Activated T-cell treated with anti-CD3 and anti-CD28 coated beads, Interleukin-2, amount 50 U/mL, for 4 hours (primary cell): ENCODE results near the gene EPHB1. TPM values are rescaled to one million over a fixed set of nuclear protein-coding genes. Genes with fewer than 3 reads are reported as not detected.

ENCODE experiments used
- ATAC-seq, 2 donors: fragments of 200-7000 bp; cut with Tn5 transposase; one replicate each; pipeline ENCODE4 v1.10.0; 2021
- DNase-seq: peaks from one replicate; pipeline ENCODE4 v3.0.0-alpha.2; 2020
- H3K27me3 Mint-ChIP-seq: one replicate; pipeline ENCODE4 v1.8.0; 2021; ENCODE audit warnings: low read depth, mixed read lengths
- H3K36me3 Mint-ChIP-seq: one replicate; pipeline ENCODE4 v1.8.0; 2022; ENCODE audit warnings: mixed read lengths; ENCODE audit not compliant: insufficient read depth
- H3K4me1 Mint-ChIP-seq: one replicate; pipeline ENCODE4 v1.8.0; 2021; ENCODE audit warnings: low read depth, mixed read lengths
- H3K4me3 Mint-ChIP-seq: one replicate; pipeline ENCODE4 v1.8.0; 2021; ENCODE audit warnings: mild to moderate bottlenecking, moderate library complexity, mixed read lengths
- H3K9me3 Mint-ChIP-seq: one replicate; pipeline ENCODE4 v1.8.0; 2021; ENCODE audit warnings: mixed read lengths
- total RNA-seq, 3 donors: library from RNA; stranded (reverse); gene quantifications; one replicate each; pipeline ENCODE4 v1.2.1, GENCODE V29; 2021

EPHB1 gene
- total RNA-seq, 3 donors from 2014 or later = 0.50 to 0.71 (median 0.68) TPM

- ATAC-seq = no peak
- Mint-ChIP-seq H3K9me3 (no peaks in the 10 kb centered on the region), H3K36me3 (no peaks in the 10 kb centered on the region), H3K4me1 (no peaks in the 10 kb centered on the region), H3K4me3 (no peak overlapping the region), H3K27me3 (peaks cover 2% of the 10 kb centered on the region)
- DNase-seq = no peak
Measured at GRCh38 chr3:134857776-134858362, 62.8 kb downstream of the EPHB1 start.

DNA sequence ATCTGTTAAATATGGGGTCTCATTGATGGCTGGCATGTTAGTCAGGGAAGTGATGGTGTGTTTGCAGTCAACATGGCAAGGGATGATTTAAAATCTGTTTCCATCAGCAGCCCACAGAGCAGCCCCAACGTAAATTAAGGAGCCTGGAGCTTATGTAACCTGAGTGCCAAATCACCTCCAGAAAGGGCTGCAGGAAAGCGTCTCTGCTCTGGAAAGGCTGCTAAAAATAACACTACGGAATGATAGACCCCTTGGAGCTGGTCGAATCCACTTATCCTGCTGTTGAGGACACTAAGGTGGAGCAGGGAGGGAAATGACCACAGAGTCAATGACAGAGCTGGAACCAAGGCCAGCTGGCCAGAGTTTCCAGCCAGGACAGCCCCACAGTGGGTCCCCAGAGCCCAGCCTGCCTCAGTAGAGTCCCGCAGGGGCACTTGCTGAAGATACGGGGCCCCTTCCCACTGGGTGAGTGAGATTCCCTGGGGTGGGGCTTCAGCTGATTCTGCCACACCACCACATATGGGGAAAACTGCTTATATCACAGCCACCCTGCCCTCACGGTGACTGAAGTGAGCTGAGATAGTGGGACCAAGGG, 63.5 kb downstream of the EPHB1 start:
- ATAC-seq = no peak
- no peak for DNase-seq
- Mint-ChIP-seq H3K4me3 (no peak overlapping the region), H3K9me3 (no peaks in the 10 kb centered on the region), H3K36me3 (no peaks in the 10 kb centered on the region), H3K4me1 (no peaks in the 10 kb centered on the region), H3K27me3 (peaks cover 2% of the 10 kb centered on the region)

GRCh38 chr3:134859341-134859740, 64.3 kb downstream of the EPHB1 start:
- DNase-seq (no peak), ATAC-seq (no peak)
- Mint-ChIP-seq H3K9me3 (no peaks in the 10 kb centered on the region), H3K4me1 (no peaks in the 10 kb centered on the region), H3K27me3 (peaks cover 2% of the 10 kb centered on the region), H3K36me3 (no peaks in the 10 kb centered on the region), H3K4me3 (no peak overlapping the region)

GRCh38 chr3:134860141-134860540, 65.1 kb downstream of the EPHB1 start:
- no peaks in the 10 kb centered on the region for H3K9me3 Mint-ChIP-seq
- peaks cover 2% of the 10 kb centered on the region for H3K27me3 Mint-ChIP-seq
- no peak overlapping the region for H3K4me3 Mint-ChIP-seq
- H3K4me1 Mint-ChIP-seq = no peaks in the 10 kb centered on the region
- no peaks in the 10 kb centered on the region for H3K36me3 Mint-ChIP-seq
- ATAC-seq (no peak), DNase-seq (no peak)

DNA sequence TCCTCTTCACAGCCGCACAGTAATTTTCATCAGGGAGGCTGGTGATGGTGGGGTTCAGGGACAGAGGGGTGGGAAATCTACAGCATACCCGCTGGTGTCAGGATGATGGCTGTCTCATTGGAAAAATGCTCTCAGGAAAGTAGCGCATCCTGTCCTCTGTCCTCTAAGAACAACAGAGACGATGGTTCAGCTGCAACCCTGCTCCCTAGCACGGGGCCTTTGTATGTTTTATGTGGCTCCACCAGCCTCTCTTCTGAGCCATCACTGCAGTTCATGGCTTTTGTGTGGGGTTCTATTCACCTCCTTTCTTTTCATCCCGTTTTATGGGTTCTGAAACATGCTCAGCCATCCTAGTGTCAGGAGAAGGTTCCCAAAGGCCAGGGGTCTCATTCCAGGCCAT, 68.9 kb downstream of the EPHB1 start:
- ATAC-seq (no peak), DNase-seq (no peak)
- no peaks in the 10 kb centered on the region for H3K36me3 Mint-ChIP-seq
- H3K4me3 Mint-ChIP-seq = no peak overlapping the region
- H3K4me1 Mint-ChIP-seq = no peaks in the 10 kb centered on the region
- no peaks in the 10 kb centered on the region for H3K9me3 Mint-ChIP-seq
- peaks cover 4% of the 10 kb centered on the region for H3K27me3 Mint-ChIP-seq

DNA sequence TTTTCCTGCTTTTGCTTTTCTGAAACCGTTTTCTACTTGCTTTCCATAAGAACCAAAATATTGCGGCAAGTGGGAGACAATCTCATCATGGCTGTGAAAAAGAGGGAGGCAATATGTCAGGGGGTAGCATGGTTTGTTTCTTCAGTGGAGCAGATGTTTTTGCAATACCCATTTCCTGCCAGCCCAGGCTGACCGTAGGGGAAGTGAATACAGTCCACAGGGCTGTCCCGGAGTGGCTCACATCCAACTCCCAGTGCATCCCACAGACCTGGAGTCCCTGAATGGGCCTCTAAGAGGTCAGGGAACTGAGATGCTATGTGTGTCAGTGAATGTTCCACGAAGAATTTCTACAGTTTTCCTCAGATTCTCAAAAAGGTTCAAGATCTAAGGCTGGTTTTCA, 69.6 kb downstream of the EPHB1 start:
- no peak for ATAC-seq
- no peaks in the 10 kb centered on the region for H3K4me1 Mint-ChIP-seq
- peaks cover 4% of the 10 kb centered on the region for H3K27me3 Mint-ChIP-seq
- H3K9me3 Mint-ChIP-seq = no peaks in the 10 kb centered on the region
- no peaks in the 10 kb centered on the region for H3K36me3 Mint-ChIP-seq
- no peak for DNase-seq
- H3K4me3 Mint-ChIP-seq = no peak overlapping the region

DNA sequence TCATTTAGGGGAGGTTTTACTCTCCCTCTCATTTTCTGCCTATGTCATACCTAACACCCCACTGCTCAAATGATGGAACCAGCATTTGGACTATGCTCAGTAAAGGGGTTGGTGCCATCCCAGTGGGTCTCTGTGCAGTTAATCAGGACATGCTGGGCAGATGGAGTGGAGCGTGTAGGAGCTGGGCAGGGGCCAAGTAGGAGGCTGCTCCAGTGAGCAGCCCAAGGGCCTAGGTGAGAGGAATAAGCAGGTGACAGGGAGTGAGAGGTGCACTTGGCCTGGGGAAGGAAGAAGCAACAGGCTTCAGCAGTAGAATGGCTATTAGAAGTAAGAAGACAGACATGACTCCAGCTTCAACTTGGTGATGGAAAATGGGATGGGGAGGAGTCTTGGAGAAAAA, 72.2 kb downstream of the EPHB1 start:
- DNase-seq (no peak), ATAC-seq (no peak)
- Mint-ChIP-seq H3K4me1 (no peaks in the 10 kb centered on the region), H3K4me3 (no peak overlapping the region), H3K36me3 (no peaks in the 10 kb centered on the region), H3K27me3 (peaks cover 4% of the 10 kb centered on the region), H3K9me3 (no peaks in the 10 kb centered on the region)

DNA sequence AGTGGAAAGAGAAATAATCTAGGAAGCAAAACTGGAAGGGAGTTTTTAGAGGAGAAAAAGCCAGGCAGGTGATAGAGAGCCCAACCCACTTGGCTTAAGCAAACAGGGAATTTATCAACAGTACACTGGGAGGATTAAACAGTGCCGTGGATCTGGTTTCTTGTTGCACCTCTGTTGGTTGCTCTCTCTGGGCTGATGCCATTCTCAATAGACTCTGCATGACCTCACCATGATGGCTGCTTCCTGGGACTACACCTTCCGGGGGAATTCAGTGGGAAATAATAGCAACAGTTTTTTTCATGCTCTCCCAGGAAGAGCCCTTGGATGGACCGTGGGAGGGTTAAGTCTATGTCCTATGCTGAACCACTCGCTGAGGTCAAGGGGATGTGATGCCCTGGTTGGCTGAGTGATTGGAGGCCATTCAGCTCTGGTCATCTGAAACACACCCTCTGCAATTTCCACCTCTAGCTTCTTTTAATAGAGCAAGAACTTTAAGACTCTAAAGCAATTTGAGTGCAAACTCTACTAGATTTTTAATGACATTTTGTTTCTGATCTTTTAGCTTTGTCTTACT, 74.2 kb downstream of the EPHB1 start:
- Mint-ChIP-seq H3K9me3 (peaks cover 8% of the 10 kb centered on the region), H3K4me3 (no peak overlapping the region), H3K36me3 (no peaks in the 10 kb centered on the region), H3K4me1 (no peaks in the 10 kb centered on the region), H3K27me3 (peaks cover 4% of the 10 kb centered on the region)
- no peak for DNase-seq
- ATAC-seq = peak in 1 of 2 donors; percentile 23

DNA sequence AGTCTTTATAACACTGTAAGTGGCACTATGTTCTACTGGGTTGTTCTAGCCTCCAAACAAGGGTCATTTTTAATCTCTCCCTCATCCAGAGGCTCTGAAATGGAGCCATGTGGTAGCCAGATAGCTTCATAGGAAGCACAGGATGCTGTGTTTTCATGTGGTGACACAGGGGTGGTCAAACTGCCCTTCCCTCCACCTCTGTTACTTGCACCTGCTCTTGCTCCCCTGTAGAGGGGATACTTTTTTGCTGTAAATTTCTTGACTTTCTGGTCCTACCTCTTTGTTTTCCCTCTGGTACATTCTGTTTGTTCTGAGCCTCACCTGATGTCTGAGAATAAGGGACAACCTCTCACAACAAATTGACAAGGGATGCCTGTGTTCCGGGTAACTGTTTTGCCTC, 76.8 kb downstream of the EPHB1 start:
- Mint-ChIP-seq H3K27me3 (peaks cover 2% of the 10 kb centered on the region), H3K4me3 (no peak overlapping the region), H3K4me1 (no peaks in the 10 kb centered on the region), H3K36me3 (no peaks in the 10 kb centered on the region), H3K9me3 (peaks cover 8% of the 10 kb centered on the region)
- DNase-seq (no peak), ATAC-seq (no peak)

- no peak overlapping the region for H3K4me3 Mint-ChIP-seq
- peaks cover 8% of the 10 kb centered on the region for H3K9me3 Mint-ChIP-seq
- no peaks in the 10 kb centered on the region for H3K4me1 Mint-ChIP-seq
- no peaks in the 10 kb centered on the region for H3K27me3 Mint-ChIP-seq
- DNase-seq (no peak), ATAC-seq (no peak)
- H3K36me3 Mint-ChIP-seq = no peaks in the 10 kb centered on the region
Measured at GRCh38 chr3:134872440-134873388, 77.7 kb downstream of the EPHB1 start.

GRCh38 chr3:134873789-134874188, 78.7 kb downstream of the EPHB1 start:
- H3K4me1 Mint-ChIP-seq = no peaks in the 10 kb centered on the region
- H3K27me3 Mint-ChIP-seq = no peaks in the 10 kb centered on the region
- no peak overlapping the region for H3K4me3 Mint-ChIP-seq
- no peak for DNase-seq
- no peak for ATAC-seq
- H3K9me3 Mint-ChIP-seq = peaks cover 8% of the 10 kb centered on the region
- no peaks in the 10 kb centered on the region for H3K36me3 Mint-ChIP-seq

DNA sequence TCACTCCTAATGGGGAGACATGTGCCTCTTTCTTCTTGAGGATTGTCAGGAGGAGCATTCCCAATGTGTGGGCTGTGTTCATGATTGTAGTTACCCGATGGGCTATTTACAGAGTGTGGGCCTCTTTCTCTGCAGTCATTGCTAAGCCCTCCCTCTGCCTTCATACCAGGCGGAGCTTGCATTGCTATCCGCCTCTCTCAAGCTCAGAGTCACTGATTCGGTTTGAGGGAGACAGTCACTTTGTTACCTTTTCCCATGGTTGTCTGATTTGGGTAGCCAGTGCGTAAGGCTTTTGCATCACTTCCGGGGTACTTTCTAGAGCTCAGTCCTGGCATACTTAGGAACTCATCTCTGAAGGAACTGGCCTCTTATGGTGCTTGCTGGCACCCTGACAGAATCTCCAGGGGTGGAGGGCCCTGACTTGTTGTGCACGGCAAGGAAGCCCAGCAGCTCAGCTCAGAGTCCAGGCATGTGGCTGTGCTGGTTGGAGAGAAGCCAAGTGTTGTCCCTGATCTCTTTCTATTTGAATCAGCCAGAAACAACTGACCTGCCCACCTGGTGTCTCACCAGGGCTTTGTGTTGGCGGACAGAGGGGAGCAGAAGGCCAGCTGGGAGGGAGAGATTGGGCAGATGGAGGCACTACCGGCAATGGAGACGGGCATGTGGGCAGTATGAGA, 79.8 kb downstream of the EPHB1 start:
- no peak for ATAC-seq
- no peaks in the 10 kb centered on the region for H3K36me3 Mint-ChIP-seq
- no peak for DNase-seq
- H3K27me3 Mint-ChIP-seq = no peaks in the 10 kb centered on the region
- H3K4me3 Mint-ChIP-seq = no peak overlapping the region
- peaks cover 8% of the 10 kb centered on the region for H3K9me3 Mint-ChIP-seq
- no peaks in the 10 kb centered on the region for H3K4me1 Mint-ChIP-seq

DNA sequence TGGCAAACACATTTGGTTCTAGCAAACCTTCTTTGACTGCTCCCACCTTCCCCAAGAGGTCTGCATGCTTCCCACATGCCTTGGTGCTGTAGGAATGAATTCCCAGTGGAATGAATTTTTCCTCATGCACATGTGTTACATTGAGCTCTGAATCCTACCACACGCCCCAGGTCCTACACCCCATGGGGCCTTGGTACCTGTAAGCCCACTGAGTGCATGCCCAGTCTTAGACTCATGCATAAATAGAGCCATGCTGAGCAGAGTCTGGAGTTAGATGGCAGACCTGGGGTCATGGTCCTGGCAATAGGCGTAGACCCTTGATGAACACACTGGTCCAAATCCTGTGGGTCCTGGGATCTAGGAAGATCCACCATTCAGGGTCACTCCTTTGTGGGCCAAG, 81.8 kb downstream of the EPHB1 start:
- Mint-ChIP-seq H3K36me3 (no peaks in the 10 kb centered on the region), H3K9me3 (peaks cover 8% of the 10 kb centered on the region), H3K4me3 (no peak overlapping the region), H3K27me3 (no peaks in the 10 kb centered on the region), H3K4me1 (no peaks in the 10 kb centered on the region)
- no peak for ATAC-seq
- DNase-seq = no peak

- no peaks in the 10 kb centered on the region for H3K36me3 Mint-ChIP-seq
- no peak overlapping the region for H3K4me3 Mint-ChIP-seq
- no peaks in the 10 kb centered on the region for H3K27me3 Mint-ChIP-seq
- no peaks in the 10 kb centered on the region for H3K4me1 Mint-ChIP-seq
- no peak for ATAC-seq
- H3K9me3 Mint-ChIP-seq = peaks cover 8% of the 10 kb centered on the region
- no peak for DNase-seq
Measured at GRCh38 chr3:134877788-134878187, 82.7 kb downstream of the EPHB1 start.
